GM21528 (cell line): ENCODE measurements around the gene CYB561.

ENCODE experiments used
- ATAC-seq: cut with Tn5 transposase; IDR thresholded peaks from one replicate; pipeline ENCODE4 v1.9.1; 2021; ENCODE audit warnings: mild to moderate bottlenecking, moderate library complexity; ENCODE audit not compliant: unreplicated experiment, low FRiP score

The CYB561 gene

GRCh38 chr17:63436523-63437110 lies 9.5 kb downstream of the CYB561 start:
- no peak for ATAC-seq

GRCh38 chr17:63435681-63436522 lies 10.2 kb downstream of the CYB561 start:
- ATAC-seq: no peak

- no peak for ATAC-seq
Measured at GRCh38 chr17:63434951-63435571, 11.0 kb downstream of the CYB561 start.

GRCh38 chr17:63433746-63434591 lies 12.1 kb downstream of the CYB561 start:
- ATAC-seq: no peak

GRCh38 chr17:63431939-63432804 lies 13.9 kb downstream of the CYB561 start:
- no peak for ATAC-seq

GRCh38 chr17:63431618-63431938 lies 14.5 kb downstream of the CYB561 start:
- no peak for ATAC-seq

- no peak for ATAC-seq
Measured at GRCh38 chr17:63430223-63430622, 15.9 kb downstream of the CYB561 start.

GRCh38 chr17:63429766-63430165 lies 16.3 kb downstream of the CYB561 start:
- no peak for ATAC-seq

- no peak for ATAC-seq
Measured at GRCh38 chr17:63426917-63427308, 19.2 kb downstream of the CYB561 start.

- ATAC-seq: no peak
Measured at GRCh38 chr17:63426041-63426916, 19.8 kb downstream of the CYB561 start.

GRCh38 chr17:63425483-63425882 lies 20.6 kb downstream of the CYB561 start:
- no peak for ATAC-seq

- no peak for ATAC-seq
Measured at GRCh38 chr17:63423963-63424362, 22.1 kb downstream of the CYB561 start.

- ATAC-seq: no peak
Measured at GRCh38 chr17:63423251-63423950, 22.7 kb downstream of the CYB561 start.

- no peak for ATAC-seq
Measured at GRCh38 chr17:63421681-63422645, 24.1 kb downstream of the CYB561 start.

GRCh38 chr17:63420868-63421680 lies 25.0 kb downstream of the CYB561 start:
- no peak for ATAC-seq
